Upper lobe of left lung (tissue), 4 donors: Measurements from ENCODE around the gene RABL2A.
"Not testable (repeated sequence)": the region's sequence is repeated elsewhere in the genome, so short reads cannot be mapped to it uniquely, and the experiment has no call there.

Experiments
- CTCF ChIP-seq, 6 experiments: fragments of 450-650 bp in 4 of 6; fragments of 200-600 bp in 2 of 6; sonication (generic) in 2 of 6; IDR thresholded peaks; one replicate each; pipeline ENCODE4 v1.5.1; 2016 to 2019; ENCODE audit warnings: antibody characterized with exemption in 6 of 6
- EP300 ChIP-seq, 4 donors: sonication (generic); formaldehyde crosslinking; IDR thresholded peaks; one replicate each; pipeline ENCODE4 v1.5.1; 2017; ENCODE audit warnings: antibody characterized with exemption in 4 of 4, control low read depth in 2 of 4
- POLR2A ChIP-seq, 4 donors: fragments of 450-650 bp; IDR thresholded peaks; one replicate each; pipeline ENCODE4 v1.5.1; 2016 to 2017; ENCODE audit warnings: antibody characterized with exemption in 4 of 4, mild to moderate bottlenecking in 2 of 4
- POLR2AphosphoS5 ChIP-seq, 2 donors: sonication (generic); formaldehyde crosslinking; IDR thresholded peaks; one replicate each; pipeline ENCODE4 v1.5.1; 2017; ENCODE audit warnings: antibody characterized with exemption in 2 of 2

DNA sequence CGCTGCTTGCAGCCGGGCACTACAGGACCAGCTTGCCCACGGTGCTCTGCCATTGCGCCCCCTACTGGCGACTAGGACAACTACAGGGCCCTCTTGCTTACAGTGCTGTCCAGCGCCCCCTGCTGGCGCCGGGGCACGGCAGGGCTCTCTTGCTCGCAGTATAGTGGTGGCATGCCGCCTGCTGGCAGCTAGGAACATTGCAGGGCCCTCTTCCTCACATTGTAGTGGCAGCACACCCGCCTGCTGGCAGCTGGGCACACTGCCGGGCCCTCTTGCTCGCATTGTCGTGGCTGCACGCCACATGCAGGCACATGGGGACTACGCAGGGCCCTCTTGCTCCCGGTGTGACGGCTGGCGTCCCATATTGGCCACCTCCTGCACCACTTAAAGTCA is 23.0 kb upstream of the RABL2A start:
- TF ChIP-seq CTCF (IDR thresholded peaks at IDR 0.05) (peak; percentile 100), POLR2AphosphoS5 (IDR thresholded peaks at IDR 0.05) (peak; percentile 50 to 82)
- not testable (repeated sequence) for TF ChIP-seq EP300, POLR2A (IDR thresholded peaks at IDR 0.05)
